Measurements from ENCODE around the gene ATP1B2. TPM values are rescaled to one million over a fixed set of nuclear protein-coding genes. Genes with fewer than 3 reads are reported as not detected.

Gene ATP1B2
- total and polyA plus RNA-seq, 9 of the 15 experiments (the other 6 are each of a cell fraction or from before 2014, with no cell fraction given) = 0.23 to 6.0 (median 0.99) TPM

GRCh38 chr17:7627250-7628121 is 23.2 kb upstream of the ATP1B2 start, which contains the start of gene SAT2 (continued):
- TF ChIP-seq ADNP (tag; IDR thresholded peaks at IDR 0.05) = no peak
- TF ChIP-seq KDM1A (IDR thresholded peaks at IDR 0.05) = peak; percentile 88
- TF ChIP-seq U2AF1 (optimal IDR thresholded peaks at IDR 0.05; ENCODE audit: low read depth, low read length) = no peak
- no peak for TF ChIP-seq CEBPB (tag; IDR thresholded peaks at IDR 0.05)
- peak; percentile 20 to 42; a peak in 2 of 4 replicates for TF ChIP-seq MAZ (CRISPR knock-in tag; conservative IDR thresholded peaks at IDR 0.05 in 1 of 2, IDR thresholded peaks at IDR 0.05 in 1 of 2)
- TF ChIP-seq ZNF740 (CRISPR knock-in tag; IDR thresholded peaks at IDR 0.05) = peak; percentile 84
- peak in 1 of 2 experiments; percentile 63; a peak in 2 of 4 replicates for TF ChIP-seq ZNF740 (tag; IDR thresholded peaks at IDR 0.05)
- TF ChIP-seq RBM17 (IDR thresholded peaks at IDR 0.05; ENCODE audit: borderline replicate concordance, low read depth, low read length) = no peak
- no peak for TF ChIP-seq ZNF57 (CRISPR knock-in tag; IDR thresholded peaks at IDR 0.05)
- TF ChIP-seq CGGBP1 (CRISPR knock-in tag; IDR thresholded peaks at IDR 0.05) = no peak
- TF ChIP-seq NFIX (CRISPR knock-in tag; IDR thresholded peaks at IDR 0.05; ENCODE audit: low read depth) = no peak
- no peak for TF ChIP-seq ZNF830 (CRISPR knock-in tag; IDR thresholded peaks at IDR 0.05)
- peak; percentile 84 for TF ChIP-seq TEAD4 (IDR thresholded peaks at IDR 0.05; ENCODE audit: low read length)
- no peak for TF ChIP-seq TEAD4 (CRISPR knock-in tag; IDR thresholded peaks at IDR 0.05; ENCODE audit: borderline replicate concordance)
- no peak for TF ChIP-seq CEBPZ (IDR thresholded peaks at IDR 0.05; ENCODE audit: borderline replicate concordance, low read depth, low read length)
- TF ChIP-seq, protein P1, sequence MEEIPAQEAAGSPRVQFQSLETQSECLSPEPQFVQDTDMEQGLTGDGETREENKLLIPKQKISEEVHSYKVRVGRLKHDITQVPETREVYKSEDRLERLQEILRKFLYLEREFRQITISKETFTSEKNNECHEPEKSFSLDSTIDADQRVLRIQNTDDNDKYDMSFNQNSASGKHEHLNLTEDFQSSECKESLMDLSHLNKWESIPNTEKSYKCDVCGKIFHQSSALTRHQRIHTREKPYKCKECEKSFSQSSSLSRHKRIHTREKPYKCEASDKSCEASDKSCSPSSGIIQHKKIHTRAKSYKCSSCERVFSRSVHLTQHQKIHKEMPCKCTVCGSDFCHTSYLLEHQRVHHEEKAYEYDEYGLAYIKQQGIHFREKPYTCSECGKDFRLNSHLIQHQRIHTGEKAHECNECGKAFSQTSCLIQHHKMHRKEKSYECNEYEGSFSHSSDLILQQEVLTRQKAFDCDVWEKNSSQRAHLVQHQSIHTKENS (CRISPR knock-in tag; IDR thresholded peaks at IDR 0.05) = no peak
- TF ChIP-seq NRF1 (conservative IDR thresholded peaks at IDR 0.05 in 1 of 2, IDR thresholded peaks at IDR 0.05 in 1 of 2) = peak in 1 of 2 experiments; percentile 40; a peak in 2 of 4 replicates
- TF ChIP-seq XRCC4 (IDR thresholded peaks at IDR 0.05; ENCODE audit: extremely low read depth, insufficient read depth, insufficient read length) = no peak
- TF ChIP-seq, protein P2, sequence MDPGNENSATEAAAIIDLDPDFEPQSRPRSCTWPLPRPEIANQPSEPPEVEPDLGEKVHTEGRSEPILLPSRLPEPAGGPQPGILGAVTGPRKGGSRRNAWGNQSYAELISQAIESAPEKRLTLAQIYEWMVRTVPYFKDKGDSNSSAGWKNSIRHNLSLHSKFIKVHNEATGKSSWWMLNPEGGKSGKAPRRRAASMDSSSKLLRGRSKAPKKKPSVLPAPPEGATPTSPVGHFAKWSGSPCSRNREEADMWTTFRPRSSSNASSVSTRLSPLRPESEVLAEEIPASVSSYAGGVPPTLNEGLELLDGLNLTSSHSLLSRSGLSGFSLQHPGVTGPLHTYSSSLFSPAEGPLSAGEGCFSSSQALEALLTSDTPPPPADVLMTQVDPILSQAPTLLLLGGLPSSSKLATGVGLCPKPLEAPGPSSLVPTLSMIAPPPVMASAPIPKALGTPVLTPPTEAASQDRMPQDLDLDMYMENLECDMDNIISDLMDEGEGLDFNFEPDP (CRISPR knock-in tag; IDR thresholded peaks at IDR 0.05) = no peak
- TF ChIP-seq YBX1 (IDR thresholded peaks at IDR 0.05) = no peak
- TF ChIP-seq HIVEP1 (CRISPR knock-in tag; IDR thresholded peaks at IDR 0.05) = no peak
